ENCODE data around the gene ACTN1.
A peak's percentile ranks its signal among the peaks of the same experiment; 100 is the strongest.

Gene ACTN1

GRCh38 chr14:69003626-69004025 lies 24.5 kb upstream of the ACTN1 start:
- TF ChIP-seq ZNF274 (IDR thresholded peaks at IDR 0.05; ENCODE audit: low read depth, low read length): no peak
- no peak overlapping the region for H3K4me3 ChIP-seq (ENCODE audit: low read length)

- no peak for TF ChIP-seq ZNF274 (IDR thresholded peaks at IDR 0.05; ENCODE audit: low read depth, low read length)
- no peak overlapping the region for H3K4me3 ChIP-seq (ENCODE audit: low read length)
Measured at GRCh38 chr14:69002069-69002468, 23.0 kb upstream of the ACTN1 start.

- no peak for TF ChIP-seq ZNF274 (IDR thresholded peaks at IDR 0.05; ENCODE audit: low read depth, low read length)
- H3K4me3 ChIP-seq (ENCODE audit: low read length): no peak overlapping the region
Measured at GRCh38 chr14:69001375-69001774, 22.3 kb upstream of the ACTN1 start.

GRCh38 chr14:68998062-68998461 lies 19.0 kb upstream of the ACTN1 start:
- TF ChIP-seq ZNF274 (IDR thresholded peaks at IDR 0.05; ENCODE audit: low read depth, low read length): no peak
- H3K4me3 ChIP-seq (ENCODE audit: low read length): no peak overlapping the region

GRCh38 chr14:68995731-68996130 lies 16.6 kb upstream of the ACTN1 start:
- no peak for TF ChIP-seq ZNF274 (IDR thresholded peaks at IDR 0.05; ENCODE audit: low read depth, low read length)
- no peak overlapping the region for H3K4me3 ChIP-seq (ENCODE audit: low read length)

- no peak overlapping the region for H3K4me3 ChIP-seq (ENCODE audit: low read length)
- TF ChIP-seq ZNF274 (IDR thresholded peaks at IDR 0.05; ENCODE audit: low read depth, low read length): no peak
Measured at GRCh38 chr14:68994056-68994455, 15.0 kb upstream of the ACTN1 start.

- no peak for TF ChIP-seq ZNF274 (IDR thresholded peaks at IDR 0.05; ENCODE audit: low read depth, low read length)
- no peak overlapping the region for H3K4me3 ChIP-seq (ENCODE audit: low read length)
Measured at GRCh38 chr14:68987653-68988036, 8.5 kb upstream of the ACTN1 start.

GRCh38 chr14:68986926-68987652 lies 8.0 kb upstream of the ACTN1 start:
- TF ChIP-seq ZNF274 (IDR thresholded peaks at IDR 0.05; ENCODE audit: low read depth, low read length): no peak

GRCh38 chr14:68986225-68986624 lies 7.1 kb upstream of the ACTN1 start:
- H3K4me3 ChIP-seq (ENCODE audit: low read length): no peak overlapping the region
- no peak for TF ChIP-seq ZNF274 (IDR thresholded peaks at IDR 0.05; ENCODE audit: low read depth, low read length)

More at GRCh38 chr14:68986926-68987652, 8.0 kb upstream of the ACTN1 start:
- no peak overlapping the region for H3K4me3 ChIP-seq (ENCODE audit: low read length)

- TF ChIP-seq ZNF274 (IDR thresholded peaks at IDR 0.05; ENCODE audit: low read depth, low read length): no peak
- H3K4me3 ChIP-seq (ENCODE audit: low read length): no peak overlapping the region
Measured at GRCh38 chr14:68984686-68985085, 5.6 kb upstream of the ACTN1 start.

GRCh38 chr14:68983191-68983590 lies 4.1 kb upstream of the ACTN1 start:
- no peak overlapping the region for H3K4me3 ChIP-seq (ENCODE audit: low read length)
- no peak for TF ChIP-seq ZNF274 (IDR thresholded peaks at IDR 0.05; ENCODE audit: low read depth, low read length)

GRCh38 chr14:68982581-68982980 lies 3.5 kb upstream of the ACTN1 start:
- TF ChIP-seq ZNF274 (IDR thresholded peaks at IDR 0.05; ENCODE audit: low read depth, low read length): no peak
- no peak overlapping the region for H3K4me3 ChIP-seq (ENCODE audit: low read length)

- H3K4me3 ChIP-seq (ENCODE audit: low read length): no peak overlapping the region
Measured at GRCh38 chr14:68981539-68981976, 2.5 kb upstream of the ACTN1 start.

GRCh38 chr14:68981139-68981538 lies 2.0 kb upstream of the ACTN1 start:
- TF ChIP-seq ZNF274 (IDR thresholded peaks at IDR 0.05; ENCODE audit: low read depth, low read length): no peak
- no peak overlapping the region for H3K4me3 ChIP-seq (ENCODE audit: low read length)

More at GRCh38 chr14:68981539-68981976, 2.5 kb upstream of the ACTN1 start:
- no peak for TF ChIP-seq ZNF274 (IDR thresholded peaks at IDR 0.05; ENCODE audit: low read depth, low read length)

- peak overlapping the region; percentile 90 for H3K4me3 ChIP-seq (ENCODE audit: low read length)
- no peak for TF ChIP-seq ZNF274 (IDR thresholded peaks at IDR 0.05; ENCODE audit: low read depth, low read length)
Measured at GRCh38 chr14:68979722-68980451, 785 bp upstream of the ACTN1 start.

Measured in GM08714 (cell line).